HUDEP-2 (cell line): ENCODE measurements around the gene COG4.

Experiments used
- DNase-seq, 76 experiments: peaks; one replicate each; lab custom pipeline; 2025; ENCODE audit not compliant: unreplicated experiment in 76 of 76; lab: John Stamatoyannopoulos, UW

COG4 gene

GRCh38 chr16:70481929-70482536 lies 41.3 kb downstream of the COG4 start:
- DNase-seq, result no peak

- DNase-seq, result peak in 8 of 76 experiments; percentile 1 to 13 (median 10)
Measured at GRCh38 chr16:70480127-70481105, 42.9 kb downstream of the COG4 start.

- no peak for DNase-seq
Measured at GRCh38 chr16:70478912-70479341, 44.4 kb downstream of the COG4 start.

- DNase-seq, result no peak
Measured at GRCh38 chr16:70478169-70478568, 45.2 kb downstream of the COG4 start.

DNA sequence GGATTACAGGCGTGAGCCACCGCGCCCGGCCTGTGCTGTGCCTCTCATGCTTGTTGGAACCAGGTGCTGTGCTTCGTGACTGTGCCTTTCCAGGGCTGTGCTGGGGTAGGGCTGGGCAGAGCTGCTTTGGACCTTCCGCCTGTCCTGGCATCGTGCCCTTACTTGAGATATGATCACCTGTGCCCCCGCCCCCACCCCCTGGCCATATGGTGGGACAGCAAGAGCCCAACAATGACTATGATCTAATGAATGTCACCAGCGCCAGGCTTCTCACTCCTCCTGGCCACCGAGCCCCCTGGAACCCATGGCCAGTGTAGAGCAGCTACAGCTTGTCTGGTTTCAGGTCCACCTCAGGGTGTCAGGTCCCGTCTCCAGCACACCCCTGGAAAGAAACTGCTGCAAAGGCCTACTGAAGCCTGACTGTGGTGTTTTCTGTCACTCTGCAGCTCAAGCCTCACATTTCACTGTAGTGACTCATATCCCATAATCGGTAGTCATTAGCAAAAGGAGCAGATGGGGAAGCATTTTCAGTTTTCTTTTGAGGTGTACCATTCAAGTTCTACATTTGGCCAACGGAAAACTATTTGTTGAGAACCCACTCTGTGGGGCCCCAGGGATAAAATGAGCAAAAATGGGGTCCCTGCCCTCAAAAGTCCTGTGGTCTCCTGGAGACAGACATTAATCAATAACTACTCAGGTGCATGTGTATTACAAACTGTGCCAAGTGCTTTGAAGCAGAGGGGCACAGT lies 46.9 kb downstream of the COG4 start:
- peak in 5 of 76 experiments; percentile 4 to 34 (median 21) for DNase-seq

GRCh38 chr16:70475054-70475871 lies 48.1 kb downstream of the COG4 start:
- DNase-seq, result no peak

DNA sequence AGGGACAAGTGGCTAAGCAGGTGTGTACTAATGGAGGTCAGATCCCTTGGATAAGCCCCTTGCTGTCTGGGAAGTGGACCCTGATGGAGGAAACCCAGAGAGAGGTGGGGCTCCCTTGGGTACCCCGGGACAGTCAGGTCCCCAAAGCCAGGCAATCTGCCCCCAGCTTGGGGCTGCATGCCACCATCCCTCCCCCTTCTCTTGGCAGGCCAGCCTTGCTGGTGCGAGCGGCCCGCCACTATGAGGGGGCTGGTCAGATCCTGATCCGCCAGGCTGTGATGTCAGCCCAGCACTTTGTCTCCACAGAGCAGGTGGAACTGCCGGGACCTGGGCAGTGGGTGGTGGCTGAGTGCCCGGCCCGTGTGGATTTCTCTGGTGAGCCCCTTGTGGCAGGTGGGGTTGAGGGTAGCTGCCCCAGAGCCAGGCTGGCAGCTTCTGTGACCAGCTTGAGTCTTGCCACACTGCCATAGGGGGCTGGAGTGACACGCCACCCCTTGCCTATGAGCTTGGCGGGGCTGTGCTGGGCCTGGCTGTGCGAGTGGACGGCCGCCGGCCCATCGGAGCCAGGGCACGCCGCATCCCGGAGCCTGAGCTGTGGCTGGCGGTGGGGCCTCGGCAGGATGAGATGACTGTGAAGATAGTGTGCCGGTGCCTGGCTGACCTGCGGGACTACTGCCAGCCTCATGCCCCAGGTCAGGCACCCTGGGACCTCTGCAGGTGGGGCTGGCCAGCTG lies 48.9 kb downstream of the COG4 start:
- no peak for DNase-seq

- DNase-seq, result peak in 1 of 76 experiments; percentile 5
Measured at GRCh38 chr16:70473446-70474319, 49.7 kb downstream of the COG4 start.

- no peak for DNase-seq
Measured at GRCh38 chr16:70472786-70473433, 50.4 kb downstream of the COG4 start.

GRCh38 chr16:70470927-70471341 lies 52.4 kb downstream of the COG4 start:
- DNase-seq, result peak in 2 of 76 experiments; percentile 2 to 4

DNA sequence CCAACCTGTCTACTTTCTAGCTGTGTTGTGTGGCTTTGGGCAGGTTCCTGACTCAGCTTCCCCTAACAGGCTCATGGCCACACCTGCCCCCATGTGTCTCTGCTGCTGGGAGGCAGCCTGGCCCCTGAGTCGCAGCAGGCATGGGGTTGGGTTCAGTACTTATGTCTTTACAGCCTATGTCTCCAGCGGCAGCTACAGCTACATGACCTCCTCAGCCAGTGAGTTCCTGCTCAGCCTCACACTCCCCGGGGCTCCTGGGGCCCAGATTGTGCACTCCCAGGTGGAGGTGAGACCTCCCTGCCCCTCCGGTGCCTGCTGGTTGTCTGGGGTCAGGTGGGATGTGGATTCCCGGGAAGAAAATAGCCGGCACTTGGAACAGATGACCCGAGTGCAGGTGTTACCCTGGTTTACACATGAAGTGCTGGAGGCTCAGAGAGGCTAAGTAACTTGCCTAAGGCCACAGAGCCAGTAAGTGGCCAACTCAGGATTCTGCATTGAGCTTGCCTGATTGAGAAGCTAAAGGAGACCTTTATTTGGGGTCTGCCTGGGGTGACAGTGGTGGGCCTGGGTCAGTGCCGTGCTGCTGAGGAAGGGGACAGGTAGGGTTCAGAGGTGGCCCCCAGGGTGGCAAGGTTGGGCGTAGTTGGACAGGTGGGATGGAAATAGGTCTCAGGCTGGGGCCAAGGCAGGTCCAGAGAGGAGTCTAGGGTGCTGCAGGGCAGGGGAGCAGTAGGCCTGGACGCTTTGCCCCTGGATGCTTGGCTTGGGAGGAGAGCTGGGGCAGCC lies 53.0 kb downstream of the COG4 start:
- no peak for DNase-seq

- DNase-seq, result no peak
Measured at GRCh38 chr16:70468776-70469525, 54.4 kb downstream of the COG4 start.

- no peak for DNase-seq
Measured at GRCh38 chr16:70467608-70468007, 55.7 kb downstream of the COG4 start.

GRCh38 chr16:70467113-70467512 lies 56.2 kb downstream of the COG4 start:
- no peak for DNase-seq

DNA sequence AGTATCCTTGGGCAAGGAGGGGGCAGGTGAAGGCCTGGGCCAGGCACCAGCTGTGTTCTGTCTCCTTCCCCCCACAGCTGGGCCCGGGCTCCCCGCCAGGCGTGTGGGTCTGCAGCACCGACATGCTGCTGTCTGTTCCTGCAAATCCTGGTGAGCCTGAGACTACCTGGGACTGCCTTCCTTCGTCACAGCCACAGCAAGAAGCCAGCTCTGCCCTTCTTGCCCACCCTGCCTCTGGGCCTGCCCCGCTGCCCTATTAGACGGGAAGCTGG lies 56.6 kb downstream of the COG4 start:
- no peak for DNase-seq

DNA sequence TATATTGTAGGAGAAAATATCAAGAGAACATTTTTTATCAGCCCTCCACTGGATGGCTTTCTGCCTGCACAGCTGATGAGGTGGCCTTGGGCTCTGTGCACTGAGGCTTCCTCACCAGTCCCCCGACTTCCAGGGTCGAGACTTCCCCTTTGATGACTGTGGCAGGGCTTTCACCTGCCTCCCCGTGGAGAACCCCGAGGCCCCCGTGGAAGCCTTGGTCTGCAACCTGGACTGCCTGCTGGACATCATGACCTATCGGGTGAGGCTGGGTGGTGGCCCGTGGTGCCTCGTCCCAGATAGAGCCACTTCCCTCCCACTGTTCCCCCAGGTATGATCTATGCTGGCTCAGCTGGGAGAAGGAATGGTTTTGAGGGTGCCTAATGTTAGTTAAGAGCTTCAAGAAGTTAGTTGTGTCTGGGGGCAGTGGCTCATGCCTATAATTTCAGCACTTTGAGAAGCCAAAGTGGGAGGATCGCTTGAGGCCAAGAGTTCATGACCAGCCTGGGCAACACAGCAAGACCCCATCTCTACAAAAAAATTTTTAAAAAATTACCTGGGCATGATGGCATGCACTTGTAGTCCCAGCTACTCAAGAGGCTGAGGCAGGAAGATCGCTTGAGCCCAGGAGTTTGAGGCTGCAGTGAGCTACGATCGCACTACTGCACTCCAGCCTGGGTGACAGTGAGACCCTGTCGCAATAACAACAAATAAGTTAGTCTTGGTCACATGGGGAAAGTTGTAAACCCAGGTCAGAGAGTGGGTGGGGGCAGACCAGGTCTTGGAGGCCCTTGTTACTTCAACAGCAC lies 57.2 kb downstream of the COG4 start:
- no peak for DNase-seq
